ENCODE results near the gene OCLN. TPM values are rescaled to one million over a fixed set of nuclear protein-coding genes. Genes with fewer than 3 reads are reported as not detected.
"Not testable (repeated sequence)": the region's sequence is repeated elsewhere in the genome, so short reads cannot be mapped to it uniquely, and the experiment has no call there.

OCLN gene
- total RNA-seq, 1 donor from 2014 or later: 6.7 TPM

DNA sequence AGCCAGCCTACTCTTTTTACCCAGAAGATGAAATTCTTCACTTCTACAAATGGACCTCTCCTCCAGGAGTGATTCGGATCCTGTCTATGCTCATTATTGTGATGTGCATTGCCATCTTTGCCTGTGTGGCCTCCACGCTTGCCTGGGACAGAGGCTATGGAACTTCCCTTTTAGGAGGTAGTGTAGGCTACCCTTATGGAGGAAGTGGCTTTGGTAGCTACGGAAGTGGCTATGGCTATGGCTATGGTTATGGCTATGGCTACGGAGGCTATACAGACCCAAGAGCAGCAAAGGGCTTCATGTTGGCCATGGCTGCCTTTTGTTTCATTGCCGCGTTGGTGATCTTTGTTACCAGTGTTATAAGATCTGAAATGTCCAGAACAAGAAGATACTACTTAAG, 16.6 kb downstream of the OCLN start:
- H3K36me3 Mint-ChIP-seq (ENCODE audit: low read depth): no peaks in the 10 kb centered on the region
- H3K9me3 Mint-ChIP-seq: no peaks in the 10 kb centered on the region
- H3K27me3 Mint-ChIP-seq (ENCODE audit: low read depth): no peaks in the 10 kb centered on the region
- TF ChIP-seq, protein P1, sequence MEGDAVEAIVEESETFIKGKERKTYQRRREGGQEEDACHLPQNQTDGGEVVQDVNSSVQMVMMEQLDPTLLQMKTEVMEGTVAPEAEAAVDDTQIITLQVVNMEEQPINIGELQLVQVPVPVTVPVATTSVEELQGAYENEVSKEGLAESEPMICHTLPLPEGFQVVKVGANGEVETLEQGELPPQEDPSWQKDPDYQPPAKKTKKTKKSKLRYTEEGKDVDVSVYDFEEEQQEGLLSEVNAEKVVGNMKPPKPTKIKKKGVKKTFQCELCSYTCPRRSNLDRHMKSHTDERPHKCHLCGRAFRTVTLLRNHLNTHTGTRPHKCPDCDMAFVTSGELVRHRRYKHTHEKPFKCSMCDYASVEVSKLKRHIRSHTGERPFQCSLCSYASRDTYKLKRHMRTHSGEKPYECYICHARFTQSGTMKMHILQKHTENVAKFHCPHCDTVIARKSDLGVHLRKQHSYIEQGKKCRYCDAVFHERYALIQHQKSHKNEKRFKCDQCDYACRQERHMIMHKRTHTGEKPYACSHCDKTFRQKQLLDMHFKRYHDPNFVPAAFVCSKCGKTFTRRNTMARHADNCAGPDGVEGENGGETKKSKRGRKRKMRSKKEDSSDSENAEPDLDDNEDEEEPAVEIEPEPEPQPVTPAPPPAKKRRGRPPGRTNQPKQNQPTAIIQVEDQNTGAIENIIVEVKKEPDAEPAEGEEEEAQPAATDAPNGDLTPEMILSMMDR (conservative IDR thresholded peaks at IDR 0.05): no peak
- no peak for DNase-seq (ENCODE audit: low read depth, low spot score)
- no peak overlapping the region for H3K27ac Mint-ChIP-seq (ENCODE audit: unreplicated experiment)
- H3K4me3 Mint-ChIP-seq: no peak overlapping the region
- no peaks in the 10 kb centered on the region for H3K4me1 Mint-ChIP-seq

DNA sequence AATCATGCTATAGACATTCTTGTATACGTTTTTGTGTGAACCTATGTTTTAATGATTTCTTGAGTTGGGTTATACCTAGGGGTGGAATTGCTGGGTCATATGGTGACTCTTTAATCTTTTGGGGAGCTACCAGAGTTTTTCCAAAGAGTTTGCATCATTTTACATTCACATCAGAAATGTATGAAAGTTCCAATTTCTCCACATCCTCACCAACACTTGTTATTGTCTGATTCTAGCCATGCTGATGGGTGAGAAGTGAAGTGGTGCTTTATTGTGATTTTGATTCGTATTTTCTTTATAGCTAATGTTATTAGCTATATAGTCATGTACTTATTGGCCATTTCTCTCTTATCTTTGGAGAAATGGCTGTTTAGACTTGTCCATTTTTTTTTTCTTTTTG, 18.1 kb downstream of the OCLN start:
- H3K27me3 Mint-ChIP-seq (ENCODE audit: low read depth): no peaks in the 10 kb centered on the region
- TF ChIP-seq, protein P1 (conservative IDR thresholded peaks at IDR 0.05): no peak
- no peaks in the 10 kb centered on the region for H3K36me3 Mint-ChIP-seq (ENCODE audit: low read depth)
- H3K27ac Mint-ChIP-seq (ENCODE audit: unreplicated experiment): no peak overlapping the region
- H3K9me3 Mint-ChIP-seq: no peaks in the 10 kb centered on the region
- DNase-seq (ENCODE audit: low read depth, low spot score): no peak
- H3K4me3 Mint-ChIP-seq: no peak overlapping the region
- H3K4me1 Mint-ChIP-seq: no peaks in the 10 kb centered on the region

GRCh38 chr5:69512740-69513260, 20.2 kb downstream of the OCLN start:
- no peak overlapping the region for H3K27ac Mint-ChIP-seq (ENCODE audit: unreplicated experiment)
- no peaks in the 10 kb centered on the region for H3K36me3 Mint-ChIP-seq (ENCODE audit: low read depth)
- TF ChIP-seq, protein P1 (conservative IDR thresholded peaks at IDR 0.05): no peak
- no peaks in the 10 kb centered on the region for H3K27me3 Mint-ChIP-seq (ENCODE audit: low read depth)
- H3K4me1 Mint-ChIP-seq: no peaks in the 10 kb centered on the region
- no peak overlapping the region for H3K4me3 Mint-ChIP-seq
- H3K9me3 Mint-ChIP-seq: no peaks in the 10 kb centered on the region
- DNase-seq (ENCODE audit: low read depth, low spot score): no peak

DNA sequence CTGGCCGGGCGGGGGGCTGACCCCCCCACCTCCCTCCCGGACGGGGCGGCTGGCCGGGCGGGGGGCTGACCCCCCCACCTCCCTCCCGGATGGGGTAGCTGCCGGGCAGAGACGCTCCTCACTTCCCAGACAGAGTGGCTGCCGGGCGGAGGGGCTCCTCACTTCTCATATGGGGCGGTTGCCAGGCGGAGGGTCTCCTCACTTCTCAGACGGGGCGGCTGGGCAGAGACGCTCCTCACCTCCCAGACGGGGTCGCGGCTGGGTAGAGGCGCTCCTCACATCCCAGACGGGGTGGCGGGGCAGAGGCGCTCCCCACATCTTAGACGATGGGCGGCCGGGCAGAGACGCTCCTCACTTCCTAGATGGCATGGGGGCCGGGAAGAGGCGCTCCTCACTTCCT, 23.0 kb downstream of the OCLN start:
- H3K27me3 Mint-ChIP-seq (ENCODE audit: low read depth); H3K4me1 Mint-ChIP-seq; H3K9me3 Mint-ChIP-seq; H3K4me3 Mint-ChIP-seq; DNase-seq (ENCODE audit: low read depth, low spot score); H3K27ac Mint-ChIP-seq (ENCODE audit: unreplicated experiment); H3K36me3 Mint-ChIP-seq (ENCODE audit: low read depth): not testable (repeated sequence)

DNA sequence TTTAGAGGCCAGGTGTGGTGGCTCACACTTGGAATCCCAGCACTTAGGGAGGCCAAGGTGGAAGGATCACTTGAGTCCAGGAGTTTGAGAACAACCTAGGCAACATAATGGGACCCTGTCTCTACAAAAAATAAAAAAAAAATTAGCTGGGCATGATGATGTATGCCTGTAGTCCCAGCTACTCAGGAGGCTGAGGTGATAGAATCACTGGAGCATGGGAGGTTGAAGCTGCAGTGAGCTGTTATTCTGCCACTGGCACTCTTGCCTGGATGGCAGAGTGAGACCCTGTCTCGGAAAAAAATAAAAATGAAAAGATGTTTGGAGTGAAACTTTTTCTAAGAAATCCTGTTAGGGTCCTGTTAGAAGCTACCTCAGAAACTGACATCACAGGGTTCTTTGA, 24.2 kb downstream of the OCLN start:
- H3K27ac Mint-ChIP-seq (ENCODE audit: unreplicated experiment): no peak overlapping the region
- H3K36me3 Mint-ChIP-seq (ENCODE audit: low read depth): no peaks in the 10 kb centered on the region
- H3K27me3 Mint-ChIP-seq (ENCODE audit: low read depth): no peaks in the 10 kb centered on the region
- TF ChIP-seq, protein P1 (conservative IDR thresholded peaks at IDR 0.05): no peak
- no peak for DNase-seq (ENCODE audit: low read depth, low spot score)
- no peaks in the 10 kb centered on the region for H3K4me1 Mint-ChIP-seq
- H3K4me3 Mint-ChIP-seq: no peak overlapping the region
- no peaks in the 10 kb centered on the region for H3K9me3 Mint-ChIP-seq

- Mint-ChIP-seq H3K9me3 (no peaks in the 10 kb centered on the region), H3K27ac (ENCODE audit: unreplicated experiment) (no peak overlapping the region), H3K4me1 (no peaks in the 10 kb centered on the region), H3K36me3 (ENCODE audit: low read depth) (no peaks in the 10 kb centered on the region), H3K27me3 (ENCODE audit: low read depth) (no peaks in the 10 kb centered on the region), H3K4me3 (no peak overlapping the region)
- DNase-seq (ENCODE audit: low read depth, low spot score): no peak
- TF ChIP-seq, protein P1 (conservative IDR thresholded peaks at IDR 0.05): no peak
Measured at GRCh38 chr5:69517763-69518212, 25.2 kb downstream of the OCLN start.

All from neural crest cell (in vitro differentiated cells).